ENCODE results near the gene LCMT1. TPM values are rescaled to one million over a fixed set of nuclear protein-coding genes. Genes with fewer than 3 reads are reported as not detected.

LCMT1 gene
- total RNA-seq, 1 experiment from 2014 or later: 31.0 TPM

DNA sequence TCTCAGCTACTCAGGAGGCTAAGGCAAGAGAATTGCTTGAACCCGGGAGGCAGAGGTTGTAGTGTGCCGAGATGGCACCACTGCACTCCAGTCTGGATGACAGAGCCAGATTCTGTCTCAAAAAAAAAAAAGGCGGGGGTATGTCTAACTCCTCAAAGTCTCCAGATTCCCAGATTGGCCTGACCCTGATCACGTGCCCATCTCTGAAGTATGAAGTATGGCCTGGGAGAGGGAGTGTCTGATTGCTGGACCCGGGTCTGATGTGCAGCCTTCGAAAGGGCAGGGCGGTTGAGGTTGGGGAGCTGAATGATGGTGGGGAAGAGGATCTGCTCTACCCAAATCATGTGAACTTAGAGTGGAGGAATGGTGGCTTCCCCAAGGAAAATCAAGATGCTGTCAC lies 87.9 kb downstream of the LCMT1 start:
- Histone ChIP-seq H4K20me1 (ENCODE audit: low read length) (no peaks in the 10 kb centered on the region), H3K27ac (ENCODE audit: low read length) (no peak overlapping the region), H3K4me1 (ENCODE audit: insufficient read depth, low read length) (peaks cover 10% of the 10 kb centered on the region), H3F3A (ENCODE audit: low read length, unreplicated experiment) (no peaks in the 10 kb centered on the region), H3K9me2 (replicated peaks; ENCODE audit: low read length) (no peaks in the 10 kb centered on the region), H3K9me3 (ENCODE audit: low read length) (no peaks in the 10 kb centered on the region), H2AFZ (ENCODE audit: low read length) (no peak overlapping the region), H3K79me2 (ENCODE audit: low read length) (no peaks in the 10 kb centered on the region), H3K36me3 (ENCODE audit: low read depth, low read length) (no peaks in the 10 kb centered on the region), H3K27me3 (ENCODE audit: low read length) (no peaks in the 10 kb centered on the region), H3K9ac (ENCODE audit: low read length) (no peak overlapping the region), H3K4me2 (ENCODE audit: low read length) (no peak overlapping the region), H3K4me3 (ENCODE audit: low read length) (no peak overlapping the region)
- no TSS peak for BruUV-seq (replicated peaks)
- TF ChIP-seq, protein P1, sequence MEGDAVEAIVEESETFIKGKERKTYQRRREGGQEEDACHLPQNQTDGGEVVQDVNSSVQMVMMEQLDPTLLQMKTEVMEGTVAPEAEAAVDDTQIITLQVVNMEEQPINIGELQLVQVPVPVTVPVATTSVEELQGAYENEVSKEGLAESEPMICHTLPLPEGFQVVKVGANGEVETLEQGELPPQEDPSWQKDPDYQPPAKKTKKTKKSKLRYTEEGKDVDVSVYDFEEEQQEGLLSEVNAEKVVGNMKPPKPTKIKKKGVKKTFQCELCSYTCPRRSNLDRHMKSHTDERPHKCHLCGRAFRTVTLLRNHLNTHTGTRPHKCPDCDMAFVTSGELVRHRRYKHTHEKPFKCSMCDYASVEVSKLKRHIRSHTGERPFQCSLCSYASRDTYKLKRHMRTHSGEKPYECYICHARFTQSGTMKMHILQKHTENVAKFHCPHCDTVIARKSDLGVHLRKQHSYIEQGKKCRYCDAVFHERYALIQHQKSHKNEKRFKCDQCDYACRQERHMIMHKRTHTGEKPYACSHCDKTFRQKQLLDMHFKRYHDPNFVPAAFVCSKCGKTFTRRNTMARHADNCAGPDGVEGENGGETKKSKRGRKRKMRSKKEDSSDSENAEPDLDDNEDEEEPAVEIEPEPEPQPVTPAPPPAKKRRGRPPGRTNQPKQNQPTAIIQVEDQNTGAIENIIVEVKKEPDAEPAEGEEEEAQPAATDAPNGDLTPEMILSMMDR (conservative IDR thresholded peaks at IDR 0.05; ENCODE audit: low read depth, low read length): no peak
- TF ChIP-seq EZH2 (IDR thresholded peaks at IDR 0.05; ENCODE audit: low read length, unreplicated experiment): no peak
- TF ChIP-seq EZH2phosphoT487 (IDR thresholded peaks at IDR 0.05; ENCODE audit: borderline replicate concordance, low read length): no peak
- intact Hi-C loops (cut with micrococcal nuclease): no loop called here
- ATAC-seq: no peak
- ChIA-PET CTCF (no interaction called here), POLR2A (ENCODE audit: unreplicated experiment) (no interaction called here)
- no peak for DNase-seq

DNA sequence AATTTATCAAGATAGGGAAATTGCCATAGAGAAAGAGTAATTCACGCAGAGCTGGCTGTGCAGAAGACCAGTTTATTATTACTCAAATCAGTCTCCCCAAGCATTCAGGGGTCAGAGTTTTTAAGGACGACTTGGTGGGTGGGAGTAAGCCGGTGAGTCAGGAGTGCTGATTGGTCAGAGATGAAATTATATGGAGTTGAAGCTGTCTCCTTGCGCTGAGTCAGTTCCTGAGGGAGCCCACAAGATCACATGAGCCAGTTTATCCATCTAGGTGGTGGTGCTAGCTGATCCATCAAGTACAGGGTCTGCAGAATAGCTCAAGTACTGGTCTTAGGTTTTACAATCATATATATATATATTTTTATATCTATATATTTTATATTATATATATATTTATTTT lies 99.2 kb downstream of the LCMT1 start:
- CTCF ChIA-PET: interaction anchor here (0.6 to 1.1 kb wide), 2 partner anchors 14 to 21 kb away, joined by 3 to 5 read pairs; no protein-coding TSS in a partner anchor
- TF ChIP-seq EZH2 (IDR thresholded peaks at IDR 0.05; ENCODE audit: low read length, unreplicated experiment) (no peak), EZH2phosphoT487 (IDR thresholded peaks at IDR 0.05; ENCODE audit: borderline replicate concordance, low read length) (no peak)
- TF ChIP-seq, protein P1 (conservative IDR thresholded peaks at IDR 0.05; ENCODE audit: low read depth, low read length): no peak
- Histone ChIP-seq H3K27me3 (ENCODE audit: low read length) (no peaks in the 10 kb centered on the region), H2AFZ (ENCODE audit: low read length) (no peak overlapping the region), H3K9ac (ENCODE audit: low read length) (no peak overlapping the region), H3K9me2 (replicated peaks; ENCODE audit: low read length) (no peaks in the 10 kb centered on the region), H3K79me2 (ENCODE audit: low read length) (no peaks in the 10 kb centered on the region), H3K36me3 (ENCODE audit: low read depth, low read length) (no peaks in the 10 kb centered on the region), H3K9me3 (ENCODE audit: low read length) (no peaks in the 10 kb centered on the region), H3F3A (ENCODE audit: low read length, unreplicated experiment) (no peaks in the 10 kb centered on the region), H3K4me2 (ENCODE audit: low read length) (no peak overlapping the region), H3K27ac (ENCODE audit: low read length) (no peak overlapping the region), H4K20me1 (ENCODE audit: low read length) (no peaks in the 10 kb centered on the region), H3K4me3 (ENCODE audit: low read length) (no peak overlapping the region), H3K4me1 (ENCODE audit: insufficient read depth, low read length) (no peaks in the 10 kb centered on the region)
- peak; percentile 50 for DNase-seq
- intact Hi-C loops (cut with micrococcal nuclease): no loop called here
- peak; percentile 51; the same call in 1 of the 2 replicates for ATAC-seq
- BruUV-seq (replicated peaks): no TSS peak
- POLR2A ChIA-PET (ENCODE audit: unreplicated experiment): no interaction called here

DNA sequence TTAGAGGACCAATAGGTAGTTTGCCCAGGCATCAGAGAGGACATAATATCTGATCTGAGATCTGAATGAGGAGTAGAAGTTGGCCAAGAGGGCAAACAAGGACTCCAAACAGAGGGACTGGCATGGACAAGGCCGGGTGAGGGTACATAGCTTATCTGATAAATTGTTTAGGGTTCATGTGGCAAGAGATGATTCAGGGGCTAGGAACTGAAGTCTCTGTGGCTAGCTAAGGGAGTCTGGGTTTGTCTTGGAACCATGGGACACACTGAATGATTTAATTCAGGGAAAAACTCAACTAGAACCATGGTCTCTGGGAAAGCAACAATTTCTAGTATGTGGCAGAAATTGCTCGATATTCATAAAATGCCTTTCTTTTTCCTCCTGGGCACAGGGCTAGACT lies 101.1 kb downstream of the LCMT1 start:
- no peak for DNase-seq
- Histone ChIP-seq H2AFZ (ENCODE audit: low read length) (no peak overlapping the region), H3K9ac (ENCODE audit: low read length) (no peak overlapping the region), H3K27me3 (ENCODE audit: low read length) (no peaks in the 10 kb centered on the region), H3K4me1 (ENCODE audit: insufficient read depth, low read length) (no peaks in the 10 kb centered on the region), H4K20me1 (ENCODE audit: low read length) (no peaks in the 10 kb centered on the region), H3K79me2 (ENCODE audit: low read length) (no peaks in the 10 kb centered on the region), H3F3A (ENCODE audit: low read length, unreplicated experiment) (no peaks in the 10 kb centered on the region), H3K9me3 (ENCODE audit: low read length) (no peaks in the 10 kb centered on the region), H3K4me2 (ENCODE audit: low read length) (no peak overlapping the region), H3K4me3 (ENCODE audit: low read length) (no peak overlapping the region), H3K9me2 (replicated peaks; ENCODE audit: low read length) (no peaks in the 10 kb centered on the region), H3K27ac (ENCODE audit: low read length) (no peak overlapping the region), H3K36me3 (ENCODE audit: low read depth, low read length) (no peaks in the 10 kb centered on the region)
- no peak for ATAC-seq
- TF ChIP-seq, protein P1 (conservative IDR thresholded peaks at IDR 0.05; ENCODE audit: low read depth, low read length): no peak
- no peak for TF ChIP-seq EZH2 (IDR thresholded peaks at IDR 0.05; ENCODE audit: low read length, unreplicated experiment)
- CTCF ChIA-PET: no interaction called here
- no TSS peak for BruUV-seq (replicated peaks)
- POLR2A ChIA-PET (ENCODE audit: unreplicated experiment): no interaction called here
- intact Hi-C loops (cut with micrococcal nuclease): no loop called here
